GM12875 (cell line): ENCODE measurements around the gene REC8.

ENCODE experiments used
- H3K4me3 ChIP-seq: one replicate; pipeline ENCODE4 v1.5.1; 2011; ENCODE audit warnings: low read depth, low read length, control low read depth
- TF ChIP-seq, protein P1 (sequence below): IDR thresholded peaks from 2 replicates; pipeline ENCODE4 v1.5.1; 2011; ENCODE audit warnings: low read depth, mild to moderate bottlenecking, control low read depth, inconsistent platforms, low read length, moderate library complexity, borderline replicate concordance; ENCODE audit not compliant: insufficient read depth

REC8 gene

DNA sequence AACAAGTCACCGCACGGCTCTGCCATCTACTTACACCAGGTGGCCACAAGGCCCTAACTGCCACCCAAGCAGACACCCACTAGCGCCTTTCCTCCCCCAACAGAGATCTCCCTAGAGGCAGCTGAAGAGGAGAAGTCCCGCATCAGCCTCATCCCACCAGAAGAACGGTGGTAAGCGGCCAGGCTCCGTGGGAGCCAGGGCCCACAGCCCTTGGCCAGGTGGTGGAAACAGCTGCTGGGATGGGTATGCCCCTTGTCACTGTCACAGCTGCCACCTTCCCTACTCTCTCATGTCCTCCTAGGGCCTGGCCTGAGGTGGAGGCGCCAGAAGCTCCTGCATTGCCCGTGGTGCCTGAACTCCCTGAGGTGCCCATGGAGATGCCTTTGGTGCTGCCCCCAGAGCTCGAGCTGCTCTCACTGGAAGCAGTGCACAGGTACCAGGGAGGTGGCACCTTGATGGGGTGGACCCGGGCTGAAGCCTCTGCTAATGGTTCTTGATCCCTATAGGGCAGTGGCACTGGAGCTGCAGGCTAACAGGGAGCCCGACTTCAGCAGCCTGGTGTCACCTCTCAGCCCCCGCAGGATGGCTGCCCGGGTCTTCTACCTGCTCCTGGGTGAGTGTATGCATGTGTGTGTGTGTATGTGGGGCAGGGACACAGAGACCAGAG, 7.5 kb downstream of the REC8 start:
- TF ChIP-seq, protein P1, sequence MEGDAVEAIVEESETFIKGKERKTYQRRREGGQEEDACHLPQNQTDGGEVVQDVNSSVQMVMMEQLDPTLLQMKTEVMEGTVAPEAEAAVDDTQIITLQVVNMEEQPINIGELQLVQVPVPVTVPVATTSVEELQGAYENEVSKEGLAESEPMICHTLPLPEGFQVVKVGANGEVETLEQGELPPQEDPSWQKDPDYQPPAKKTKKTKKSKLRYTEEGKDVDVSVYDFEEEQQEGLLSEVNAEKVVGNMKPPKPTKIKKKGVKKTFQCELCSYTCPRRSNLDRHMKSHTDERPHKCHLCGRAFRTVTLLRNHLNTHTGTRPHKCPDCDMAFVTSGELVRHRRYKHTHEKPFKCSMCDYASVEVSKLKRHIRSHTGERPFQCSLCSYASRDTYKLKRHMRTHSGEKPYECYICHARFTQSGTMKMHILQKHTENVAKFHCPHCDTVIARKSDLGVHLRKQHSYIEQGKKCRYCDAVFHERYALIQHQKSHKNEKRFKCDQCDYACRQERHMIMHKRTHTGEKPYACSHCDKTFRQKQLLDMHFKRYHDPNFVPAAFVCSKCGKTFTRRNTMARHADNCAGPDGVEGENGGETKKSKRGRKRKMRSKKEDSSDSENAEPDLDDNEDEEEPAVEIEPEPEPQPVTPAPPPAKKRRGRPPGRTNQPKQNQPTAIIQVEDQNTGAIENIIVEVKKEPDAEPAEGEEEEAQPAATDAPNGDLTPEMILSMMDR: no peak
- H3K4me3 ChIP-seq: no peak overlapping the region

DNA sequence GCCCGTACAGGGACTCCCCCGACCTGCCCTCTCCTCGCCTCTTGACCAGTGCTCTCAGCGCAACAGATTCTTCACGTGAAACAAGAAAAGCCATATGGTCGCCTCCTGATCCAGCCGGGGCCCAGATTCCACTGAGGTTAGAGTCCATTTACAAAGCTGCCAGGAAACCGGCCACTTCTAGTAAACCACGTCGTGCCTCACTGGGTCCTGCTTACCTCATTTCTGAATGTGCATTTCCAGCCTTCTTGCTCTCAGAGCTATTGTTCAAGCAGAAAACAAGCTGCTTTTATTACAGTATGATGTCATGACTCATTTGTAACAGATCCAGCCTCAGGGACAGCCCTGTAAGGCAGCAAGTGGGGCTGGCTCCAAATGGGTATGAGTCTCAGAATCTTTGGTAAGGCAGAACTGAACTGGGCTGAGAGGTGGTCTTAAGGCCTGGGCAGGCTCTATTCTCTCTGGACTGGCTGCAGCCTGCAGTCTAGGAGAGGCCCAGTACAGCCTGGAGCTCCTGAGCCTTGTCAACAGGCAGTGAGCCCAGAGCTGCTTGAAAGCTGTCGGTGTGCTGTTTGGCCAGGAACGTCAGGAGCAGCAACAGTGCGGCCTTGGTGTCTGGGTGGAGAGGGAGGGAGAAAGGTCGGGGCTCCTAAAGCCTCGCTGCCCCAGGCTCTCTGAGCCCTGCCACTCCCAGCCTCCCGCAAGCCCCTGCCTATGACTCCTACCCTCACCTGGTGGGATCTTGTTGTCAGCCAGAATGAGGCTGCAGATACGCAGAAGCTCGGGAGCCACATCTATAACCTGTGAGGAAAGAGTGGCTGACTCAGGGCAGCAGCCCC, 8.3 kb downstream of the REC8 start:
- TF ChIP-seq, protein P1: no peak
- no peak overlapping the region for H3K4me3 ChIP-seq

DNA sequence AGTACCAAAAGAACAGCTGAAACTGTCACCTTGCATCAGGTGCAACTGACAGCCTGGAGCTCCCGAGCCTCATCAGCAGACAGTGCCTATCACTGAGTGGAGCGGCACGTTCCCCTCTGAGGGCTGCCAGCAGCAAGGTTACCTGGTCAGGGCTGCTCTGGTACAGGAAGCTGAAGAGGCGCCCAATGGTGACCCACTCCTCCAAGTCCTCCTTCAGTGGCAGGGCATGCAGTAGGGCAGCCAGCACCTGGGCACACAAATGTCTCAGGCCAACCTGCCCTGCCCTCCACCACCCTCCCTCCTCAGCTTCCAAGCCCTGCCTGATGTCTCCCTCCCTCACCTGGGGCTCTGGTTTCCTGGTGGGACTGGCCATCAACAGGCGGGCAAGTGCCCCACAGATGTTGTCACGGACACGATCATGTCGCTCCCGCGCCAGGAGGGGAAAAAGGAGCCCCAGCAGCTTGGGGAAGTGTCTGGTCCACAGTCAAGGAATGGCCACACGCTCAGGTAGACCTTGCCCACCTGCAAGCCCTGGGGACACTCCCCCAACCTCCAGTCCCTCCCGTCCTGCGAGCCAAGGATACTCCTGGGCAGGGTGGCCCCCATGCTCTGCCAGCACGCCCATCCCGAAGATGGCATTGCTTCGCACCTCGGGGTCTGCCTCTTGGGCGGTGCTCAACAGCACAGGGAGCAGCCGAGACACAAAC, 9.6 kb downstream of the REC8 start:
- H3K4me3 ChIP-seq: no peak overlapping the region
- TF ChIP-seq, protein P1: no peak

DNA sequence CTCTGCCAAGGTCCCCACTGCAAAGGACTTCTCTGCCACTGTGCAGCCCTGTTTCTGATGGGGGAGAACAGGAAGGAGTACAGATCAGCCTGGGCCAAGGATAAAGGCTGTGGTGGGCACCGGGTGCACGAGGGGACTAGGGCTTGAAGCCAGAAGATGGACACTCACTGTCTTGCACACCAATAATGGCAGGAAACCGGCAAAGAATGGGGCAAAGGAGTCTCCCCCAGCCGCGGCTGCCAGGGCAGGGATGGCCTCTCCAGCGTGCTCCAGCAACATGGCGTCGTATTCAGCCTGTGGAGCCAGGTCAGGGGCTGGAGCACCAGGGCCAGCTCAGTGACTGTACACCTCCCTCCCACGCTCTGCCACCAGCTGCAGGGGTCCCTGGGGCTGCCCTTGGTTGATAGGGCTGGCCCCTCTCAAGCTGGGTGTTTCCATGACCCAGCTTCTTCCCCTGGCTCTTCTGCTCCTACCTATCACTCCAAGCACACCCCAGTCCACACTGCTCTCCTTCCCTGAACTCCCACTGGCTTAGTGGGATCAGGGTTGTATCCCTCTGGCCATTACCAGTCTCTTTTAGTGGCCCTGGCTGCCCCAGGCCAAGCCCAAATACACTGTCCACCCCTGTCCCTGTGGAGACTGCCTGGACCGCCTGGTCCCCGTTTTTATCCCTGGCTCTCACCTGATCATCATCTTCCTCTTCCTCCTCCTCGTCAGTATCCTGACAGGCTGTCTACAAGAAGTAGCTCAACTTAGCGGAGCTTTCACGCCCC, 10.4 kb downstream of the REC8 start:
- H3K4me3 ChIP-seq: no peak overlapping the region
- TF ChIP-seq, protein P1: no peak

DNA sequence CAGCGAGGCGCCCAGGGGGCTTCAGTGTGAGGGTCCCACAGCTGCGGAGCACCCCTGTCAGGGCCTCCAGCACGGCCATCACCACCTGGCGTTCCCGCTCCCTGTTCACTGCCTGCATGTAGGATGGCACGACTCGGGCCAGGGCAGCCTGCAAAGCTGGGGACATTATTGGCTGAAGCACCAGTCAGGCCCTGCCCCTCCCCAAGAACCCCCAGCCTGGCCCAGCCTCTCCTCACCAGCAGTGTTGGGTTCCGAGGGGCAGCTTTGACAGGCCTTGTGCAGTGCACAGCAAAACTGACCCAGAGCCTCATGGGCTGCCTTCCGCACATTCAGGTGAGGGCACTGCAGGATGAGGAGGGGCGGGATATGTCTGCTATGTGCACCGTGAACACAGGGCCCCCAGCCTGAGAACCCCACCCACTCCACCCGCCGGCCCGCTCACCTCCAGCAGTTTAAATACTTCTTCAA, 11.2 kb downstream of the REC8 start:
- TF ChIP-seq, protein P1: no peak
- no peak overlapping the region for H3K4me3 ChIP-seq

DNA sequence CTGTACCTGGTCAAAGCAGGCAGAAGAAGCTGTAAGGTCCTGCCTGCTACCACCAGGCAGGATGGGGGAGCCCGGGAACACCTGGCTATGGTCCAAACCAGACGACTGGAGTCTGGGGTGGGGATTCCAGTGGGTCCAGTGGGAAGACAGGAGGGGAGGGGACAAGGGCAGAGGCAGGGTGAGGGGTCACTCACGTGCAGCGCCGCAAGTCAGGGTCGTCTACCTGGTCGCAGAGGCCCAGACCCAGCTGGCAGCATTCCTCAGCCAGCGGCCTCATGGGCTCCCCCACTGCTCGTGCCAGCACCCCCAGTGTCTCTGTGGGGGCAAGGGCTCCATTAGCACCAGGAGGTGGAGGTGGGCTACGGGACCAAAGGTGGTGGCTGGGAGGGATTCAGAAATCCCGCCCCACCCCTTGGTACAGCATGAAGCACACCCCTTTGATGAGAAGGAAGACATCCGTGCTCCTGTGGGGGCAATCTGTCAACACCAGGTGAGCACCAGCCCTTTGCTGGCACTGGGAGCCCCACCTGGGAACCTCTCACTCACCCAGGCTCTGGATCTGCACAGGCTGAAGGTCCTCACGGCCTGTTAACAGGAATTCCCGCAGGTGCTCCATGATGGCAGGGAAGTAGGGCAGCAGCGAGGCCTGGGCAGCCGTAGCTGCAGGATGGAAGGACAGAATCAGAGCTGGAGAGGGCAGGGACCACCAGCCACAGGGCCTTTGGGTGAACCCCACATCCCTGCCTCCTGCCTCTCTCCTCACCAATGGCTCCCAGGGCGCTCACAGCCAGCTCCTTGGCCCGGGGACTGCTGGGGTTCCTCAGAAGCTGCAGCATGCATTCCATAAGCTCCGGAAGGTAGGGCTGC, 12.5 kb downstream of the REC8 start:
- TF ChIP-seq, protein P1: no peak

More for the DNA sequence above, 12.5 kb downstream of the REC8 start:
- no peak overlapping the region for H3K4me3 ChIP-seq
